Motor neuron (in vitro differentiated cells): ENCODE results near the gene MAGI2. TPM values are rescaled to one million over a fixed set of nuclear protein-coding genes. Genes with fewer than 3 reads are reported as not detected.
A peak's percentile ranks its signal among the peaks of the same experiment; 100 is the strongest.
"Not testable (repeated sequence)": the region's sequence is repeated elsewhere in the genome, so short reads cannot be mapped to it uniquely, and the experiment has no call there.

ENCODE experiments used
- ATAC-seq, 8 experiments: fragments of 200-7000 bp; cut with Tn5 transposase; replicated peaks in 6 of 8; 2 replicates each; pipeline ENCODE4 v1.8.0; 2021; ENCODE audit warnings: mild to moderate bottlenecking in 8 of 8, moderate library complexity in 8 of 8
- H3K27ac ChIP-seq, 2 donors: fragments of 250-450 bp; sonication (Bioruptor Pico); 2 replicates each; pipeline ENCODE4 v1.9.0; 2021; ENCODE audit warnings: antibody characterized with exemption in 2 of 2, mild to moderate bottlenecking in 2 of 2, moderate library complexity in 1 of 2
- H3K4me1 ChIP-seq, 2 donors: fragments of 250-450 bp; sonication (Bioruptor Pico); replicated peaks in 1 of 2; 2 replicates each; pipeline ENCODE4 v1.6.1; 2021; ENCODE audit warnings: antibody characterized with exemption in 2 of 2, mild to moderate bottlenecking in 2 of 2, moderate library complexity in 1 of 2
- H3K4me3 ChIP-seq, 5 donors: fragments of 250-450 bp; sonication (Bioruptor Pico); 2 replicates each; pipeline ENCODE4 v1.9.0; 2021; ENCODE audit warnings: antibody characterized with exemption in 5 of 5, mild to moderate bottlenecking in 5 of 5, moderate library complexity in 4 of 5
- WGBS, 10 experiments: fragments of 450-650 bp; shearing (Covaris generic); methylation state at CpG; one replicate each; pipeline ENCODE4 v1.0.0; 2022; 5-methylcytosine and 5-hydroxymethylcytosine counted together
- in situ Hi-C, 9 experiments: fragments of 400-800 bp; cut with MboI; loops; one replicate each; pipeline ENCODE4 v1.15.0; 2021; ENCODE audit warnings: low sequenced_read_pairs in 9 of 9, low pct_unique_long_range_greater_than_20kb in 2 of 9; ENCODE audit not compliant: unreplicated experiment in 9 of 9
- total RNA-seq, 8 experiments: library from RNA; unstranded; fragments of 300-600 nt; gene quantifications; 2 replicates each; pipeline versions ENCODE4 v1.2.3 to v1.2.4, GENCODE V29; 2022

MAGI2 gene
- total RNA-seq, 8 experiments from 2014 or later, result 8.8 to 81.9 (median 28.2) TPM

- H3K27ac ChIP-seq, result no peak overlapping the region
- no peak overlapping the region for H3K4me3 ChIP-seq
- no peak for ATAC-seq
- 37 to 95% (median 80%) methylated on average over 1 to 3 of the region's 3 CpGs; no CpG with 5 or more reads in 1 of the 10 experiments for WGBS, 10 experiments
- in situ Hi-C loops, result no loop called here
- H3K4me1 ChIP-seq, result no peaks in the 10 kb centered on the region
These were observed 389.2 kb downstream of the MAGI2 start for GRCh38 chr7:79064187-79064823.

GRCh38 chr7:79063019-79063698 lies 390.3 kb downstream of the MAGI2 start:
- H3K4me1 ChIP-seq, result no peaks in the 10 kb centered on the region
- WGBS, 10 experiments, result 25 to 94% (median 60%) methylated on average over 1 to 2 of the region's 2 CpGs
- no peak overlapping the region for H3K27ac ChIP-seq
- H3K4me3 ChIP-seq, result no peak overlapping the region
- ATAC-seq, result peak in 2 of 8 experiments; percentile 48 to 50
- in situ Hi-C loops, result no loop called here

GRCh38 chr7:79060498-79060897 lies 393.0 kb downstream of the MAGI2 start:
- ATAC-seq, result no peak
- no peak overlapping the region for H3K27ac ChIP-seq
- in situ Hi-C loops, result no loop called here
- no peaks in the 10 kb centered on the region for H3K4me1 ChIP-seq
- no peak overlapping the region for H3K4me3 ChIP-seq
- WGBS, 10 experiments, result 70 to 100% (median 79%) methylated on average over 1 to 3 of the region's 3 CpGs; no CpG with 5 or more reads in 1 of the 10 experiments

GRCh38 chr7:79055722-79056415 lies 397.6 kb downstream of the MAGI2 start:
- in situ Hi-C loops, result no loop called here
- H3K27ac ChIP-seq, result no peak overlapping the region
- 43 to 100% (median 89%) methylated on average over 2 to 6 of the region's 6 CpGs for WGBS, 10 experiments
- H3K4me1 ChIP-seq, result peaks cover 4% of the 10 kb centered on the region in 2 donors
- ATAC-seq, result peak in 1 of 8 experiments; percentile 30
- H3K4me3 ChIP-seq, result no peak overlapping the region

- H3K4me3 ChIP-seq, result no peak overlapping the region
- no peak for ATAC-seq
- no peak overlapping the region for H3K27ac ChIP-seq
- in situ Hi-C loops, result no loop called here
- WGBS, 10 experiments, result 61 to 100% (median 85%) methylated on average over 1 to 2 of the region's 2 CpGs; no CpG with 5 or more reads in 2 of the 10 experiments
- peaks cover 4 to 7% of the 10 kb centered on the region in 2 donors for H3K4me1 ChIP-seq
These were observed 401.6 kb downstream of the MAGI2 start for GRCh38 chr7:79051915-79052314.

GRCh38 chr7:79050603-79051002 lies 402.9 kb downstream of the MAGI2 start:
- peak in 5 of 8 experiments; percentile 52 to 93 (median 78) for ATAC-seq
- WGBS, 10 experiments, result 51 to 93% (median 75%) methylated on average over 2 to 5 of the region's 5 CpGs
- in situ Hi-C loops, result no loop called here
- Histone ChIP-seq H3K4me1 (peaks cover 4 to 7% of the 10 kb centered on the region in 2 donors), H3K4me3 (no peak overlapping the region), H3K27ac (no peak overlapping the region)

- Histone ChIP-seq H3K27ac (no peak overlapping the region), H3K4me1 (peaks cover 2 to 5% of the 10 kb centered on the region in 2 donors), H3K4me3 (no peak overlapping the region)
- ATAC-seq, result no peak
- in situ Hi-C loops, result no loop called here
- WGBS, 10 experiments, result 21 to 86% (median 75%) methylated on average over 1 to 2 of the region's 2 CpGs; no CpG with 5 or more reads in 4 of the 10 experiments
These were observed 407.4 kb downstream of the MAGI2 start for GRCh38 chr7:79046061-79046460.

GRCh38 chr7:79037001-79037400 lies 416.5 kb downstream of the MAGI2 start:
- in situ Hi-C loops, result no loop called here
- WGBS, 10 experiments, result 49 to 100% (median 91%) methylated on average over 1 to 4 of the region's 4 CpGs
- Histone ChIP-seq H3K4me3 (no peak overlapping the region), H3K4me1 (peaks cover 0 to 9% of the 10 kb centered on the region in 2 donors), H3K27ac (no peak overlapping the region)
- ATAC-seq, result no peak

- Histone ChIP-seq H3K4me1 (peaks cover 0 to 9% of the 10 kb centered on the region in 2 donors), H3K27ac (no peak overlapping the region), H3K4me3 (no peak overlapping the region)
- ATAC-seq, result no peak
- 0 to 94% (median 46%) methylated on average over 1 to 2 of the region's 2 CpGs; no CpG with 5 or more reads in 2 of the 10 experiments for WGBS, 10 experiments
- in situ Hi-C loops, result no loop called here
These were observed 417.1 kb downstream of the MAGI2 start for GRCh38 chr7:79036356-79036755.

- H3K4me3 ChIP-seq, result no peak overlapping the region
- WGBS, 10 experiments, result 40 to 100% (median 86%) methylated on average over 1 to 3 of the region's 3 CpGs; no CpG with 5 or more reads in 2 of the 10 experiments
- in situ Hi-C loops, result no loop called here
- peaks cover 0 to 9% of the 10 kb centered on the region in 2 donors for H3K4me1 ChIP-seq
- no peak overlapping the region for H3K27ac ChIP-seq
- no peak for ATAC-seq
These were observed 417.6 kb downstream of the MAGI2 start for GRCh38 chr7:79035858-79036257.

- 38 to 100% (median 82%) methylated on average over 2 to 5 of the region's 5 CpGs; no CpG with 5 or more reads in 1 of the 10 experiments for WGBS, 10 experiments
- Histone ChIP-seq H3K27ac (no peak overlapping the region), H3K4me1 (peaks cover 0 to 9% of the 10 kb centered on the region in 2 donors), H3K4me3 (no peak overlapping the region)
- ATAC-seq, result no peak
- in situ Hi-C loops, result no loop called here
These were observed 418.7 kb downstream of the MAGI2 start for GRCh38 chr7:79034730-79035129.

GRCh38 chr7:79019711-79020110 lies 433.8 kb downstream of the MAGI2 start:
- in situ Hi-C loops, H3K4me3 ChIP-seq, H3K27ac ChIP-seq, ATAC-seq, H3K4me1 ChIP-seq: not testable (repeated sequence)
- 20 to 83% (median 67%) methylated on average over 1 to 2 of the region's 2 CpGs; no CpG with 5 or more reads in 3 of the 10 experiments for WGBS, 10 experiments

- H3K4me1 ChIP-seq, result no peaks in the 10 kb centered on the region
- 65 to 100% (median 92%) methylated on average over 1 to 2 of the region's 2 CpGs; no CpG with 5 or more reads in 2 of the 10 experiments for WGBS, 10 experiments
- H3K27ac ChIP-seq, result no peak overlapping the region
- in situ Hi-C loops, result no loop called here
- no peak for ATAC-seq
- no peak overlapping the region for H3K4me3 ChIP-seq
These were observed 441.5 kb downstream of the MAGI2 start for GRCh38 chr7:79011921-79012320.
